SK-N-SH treated with all-trans-retinoic acid at 6 μM for 48 hours (cell line): Measurements from ENCODE around the gene PSAT1.
"Not testable (repeated sequence)": the region's sequence is repeated elsewhere in the genome, so short reads cannot be mapped to it uniquely, and the experiment has no call there.

ENCODE experiments used
- ATAC-seq: fragments of 200-7000 bp; cut with Tn5 transposase; 3 replicates; pipeline ENCODE4 v1.9.1; 2020; ENCODE audit warnings: mild to moderate bottlenecking, moderate library complexity
- ARNTL ChIP-seq: fragments of 450-650 bp; formaldehyde crosslinking; IDR thresholded peaks from 2 replicates; pipeline ENCODE4 v1.5.0; 2020; ENCODE audit warnings: low read depth, mild to moderate bottlenecking, moderate library complexity, borderline replicate concordance
- BACH2 ChIP-seq: fragments of 250-450 bp; sonication (Bioruptor Pico); IDR thresholded peaks from 2 replicates; pipeline ENCODE4 v1.9.0; 2021; ENCODE audit warnings: mild to moderate bottlenecking, borderline replicate concordance
- CSDC2 ChIP-seq: fragments of 250-450 bp; sonication (Bioruptor Pico); IDR thresholded peaks from 2 replicates; pipeline ENCODE4 v1.5.0; 2020; ENCODE audit warnings: mild to moderate bottlenecking, moderate library complexity
- GLIS3 ChIP-seq: fragments of 250-450 bp; sonication (Bioruptor Pico); IDR thresholded peaks from 2 replicates; pipeline ENCODE4 v1.5.0; 2020; ENCODE audit warnings: mild to moderate bottlenecking, moderate library complexity
- ISL1 ChIP-seq: fragments of 250-450 bp; sonication (Bioruptor Pico); IDR thresholded peaks from 2 replicates; pipeline ENCODE4 v2.1.2; 2022; ENCODE audit warnings: mild to moderate bottlenecking, moderate library complexity
- OSR1 ChIP-seq: fragments of 250-450 bp; sonication (Bioruptor Pico); IDR thresholded peaks from 2 replicates; pipeline ENCODE4 v1.8.0; 2022; ENCODE audit warnings: moderate library complexity, mild to moderate bottlenecking, inconsistent platforms
- RARB ChIP-seq: fragments of 250-450 bp; sonication (Bioruptor Pico); IDR thresholded peaks from 2 replicates; pipeline ENCODE4 v1.8.0; 2021; ENCODE audit warnings: mild to moderate bottlenecking, moderate library complexity
- TOX ChIP-seq: fragments of 250-450 bp; sonication (Bioruptor Pico); IDR thresholded peaks from 2 replicates; pipeline ENCODE4 v1.8.0; 2021; ENCODE audit warnings: mild to moderate bottlenecking, moderate library complexity, borderline replicate concordance
- ZC3H10 ChIP-seq: fragments of 250-450 bp; sonication (Bioruptor Pico); IDR thresholded peaks from 2 replicates; pipeline ENCODE4 v1.5.1; 2021; ENCODE audit warnings: mild to moderate bottlenecking, moderate library complexity
- ZFP3 ChIP-seq: fragments of 250-450 bp; sonication (Bioruptor Pico); IDR thresholded peaks from 2 replicates; pipeline ENCODE4 v1.5.0; 2020; ENCODE audit warnings: mild to moderate bottlenecking, moderate library complexity
- ZFP30 ChIP-seq: fragments of 450-650 bp; formaldehyde crosslinking; IDR thresholded peaks from 2 replicates; pipeline ENCODE4 v1.5.0; 2022; ENCODE audit warnings: mild to moderate bottlenecking, moderate library complexity
- ZNF565 ChIP-seq: fragments of 450-650 bp; formaldehyde crosslinking; conservative IDR thresholded peaks from 2 replicates; pipeline ENCODE4 v1.5.0; 2020; ENCODE audit warnings: low read depth, mild to moderate bottlenecking, moderate library complexity
- ZNF70 ChIP-seq: fragments of 450-650 bp; formaldehyde crosslinking; IDR thresholded peaks from 2 replicates; pipeline ENCODE4 v1.5.0; 2020; ENCODE audit warnings: mild to moderate bottlenecking, moderate library complexity
- ZNF8 ChIP-seq: fragments of 450-650 bp; formaldehyde crosslinking; IDR thresholded peaks from 2 replicates; pipeline ENCODE4 v1.5.0; 2020; ENCODE audit warnings: mild to moderate bottlenecking, moderate library complexity
- TF ChIP-seq, protein P1 (sequence below): fragments of 250-450 bp; sonication (Bioruptor Pico); IDR thresholded peaks from 2 replicates; pipeline ENCODE4 v1.5.0; 2020; ENCODE audit warnings: mild to moderate bottlenecking, moderate library complexity
- TF ChIP-seq, protein P2 (sequence below): fragments of 250-450 bp; sonication (Bioruptor Pico); IDR thresholded peaks from 2 replicates; pipeline ENCODE4 v1.5.1; 2021; ENCODE audit warnings: mild to moderate bottlenecking, moderate library complexity
- TF ChIP-seq, protein P3 (sequence below): fragments of 250-450 bp; sonication (Bioruptor Pico); IDR thresholded peaks from 2 replicates; pipeline ENCODE4 v1.5.1; 2020; ENCODE audit warnings: low read depth, mild to moderate bottlenecking, moderate library complexity
- TF ChIP-seq, protein P4 (sequence below): fragments of 250-450 bp; sonication (Bioruptor Pico); IDR thresholded peaks from 2 replicates; pipeline ENCODE4 v1.8.0; 2021; ENCODE audit warnings: low read depth, mild to moderate bottlenecking, moderate library complexity, borderline replicate concordance
- TF ChIP-seq, protein P5 (sequence below): fragments of 250-450 bp; sonication (Bioruptor Pico); IDR thresholded peaks from 2 replicates; pipeline ENCODE4 v1.8.0; 2020; ENCODE audit warnings: mild to moderate bottlenecking, moderate library complexity, borderline replicate concordance

Gene PSAT1

DNA sequence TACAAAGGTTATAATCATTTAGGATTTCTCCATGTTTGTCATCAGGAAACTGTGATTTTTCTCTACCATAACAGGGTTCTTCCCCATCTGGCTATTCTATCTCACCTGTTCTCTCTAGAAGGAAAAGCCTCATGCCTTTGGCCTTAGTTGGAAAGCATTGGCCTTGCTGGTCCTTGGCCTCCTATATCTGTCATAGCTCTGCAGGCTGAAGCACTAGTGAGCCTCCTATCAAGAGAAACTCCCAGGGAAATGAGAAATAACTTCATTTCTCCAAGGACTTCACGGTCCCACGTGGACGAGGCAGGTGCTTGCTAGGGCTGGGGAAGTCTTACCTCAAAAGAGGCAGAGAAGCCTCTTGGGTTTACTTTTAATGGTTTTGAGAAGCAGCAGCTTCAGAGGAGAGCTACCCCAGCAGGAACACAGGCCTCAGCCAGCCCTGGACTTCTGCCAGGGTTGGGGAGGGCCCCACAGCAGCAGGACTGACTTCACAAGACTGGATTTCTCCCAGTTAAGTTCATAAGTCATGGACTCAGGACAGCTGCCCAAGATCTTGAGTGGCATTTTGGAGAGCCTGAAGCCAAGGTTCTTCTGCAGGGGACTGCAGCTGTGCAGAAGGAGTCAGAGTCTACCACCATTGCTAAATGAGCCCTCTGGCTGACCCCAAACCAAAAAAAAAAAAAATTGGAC lies 15.8 kb upstream of the PSAT1 start:
- TF ChIP-seq TOX (CRISPR knock-in tag): no peak
- TF ChIP-seq ISL1 (CRISPR knock-in tag): no peak
- TF ChIP-seq RARB (CRISPR knock-in tag): no peak
- no peak for TF ChIP-seq ZFP30 (CRISPR knock-in tag)
- TF ChIP-seq, protein P1, sequence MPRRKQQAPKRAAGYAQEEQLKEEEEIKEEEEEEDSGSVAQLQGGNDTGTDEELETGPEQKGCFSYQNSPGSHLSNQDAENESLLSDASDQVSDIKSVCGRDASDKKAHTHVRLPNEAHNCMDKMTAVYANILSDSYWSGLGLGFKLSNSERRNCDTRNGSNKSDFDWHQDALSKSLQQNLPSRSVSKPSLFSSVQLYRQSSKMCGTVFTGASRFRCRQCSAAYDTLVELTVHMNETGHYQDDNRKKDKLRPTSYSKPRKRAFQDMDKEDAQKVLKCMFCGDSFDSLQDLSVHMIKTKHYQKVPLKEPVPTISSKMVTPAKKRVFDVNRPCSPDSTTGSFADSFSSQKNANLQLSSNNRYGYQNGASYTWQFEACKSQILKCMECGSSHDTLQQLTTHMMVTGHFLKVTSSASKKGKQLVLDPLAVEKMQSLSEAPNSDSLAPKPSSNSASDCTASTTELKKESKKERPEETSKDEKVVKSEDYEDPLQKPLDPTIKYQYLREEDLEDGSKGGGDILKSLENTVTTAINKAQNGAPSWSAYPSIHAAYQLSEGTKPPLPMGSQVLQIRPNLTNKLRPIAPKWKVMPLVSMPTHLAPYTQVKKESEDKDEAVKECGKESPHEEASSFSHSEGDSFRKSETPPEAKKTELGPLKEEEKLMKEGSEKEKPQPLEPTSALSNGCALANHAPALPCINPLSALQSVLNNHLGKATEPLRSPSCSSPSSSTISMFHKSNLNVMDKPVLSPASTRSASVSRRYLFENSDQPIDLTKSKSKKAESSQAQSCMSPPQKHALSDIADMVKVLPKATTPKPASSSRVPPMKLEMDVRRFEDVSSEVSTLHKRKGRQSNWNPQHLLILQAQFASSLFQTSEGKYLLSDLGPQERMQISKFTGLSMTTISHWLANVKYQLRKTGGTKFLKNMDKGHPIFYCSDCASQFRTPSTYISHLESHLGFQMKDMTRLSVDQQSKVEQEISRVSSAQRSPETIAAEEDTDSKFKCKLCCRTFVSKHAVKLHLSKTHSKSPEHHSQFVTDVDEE (CRISPR knock-in tag): no peak
- no peak for TF ChIP-seq ZC3H10 (CRISPR knock-in tag)
- no peak for TF ChIP-seq ZNF70 (CRISPR knock-in tag)
- no peak for TF ChIP-seq ZFP3 (CRISPR knock-in tag)
- TF ChIP-seq OSR1: no peak
- no peak for TF ChIP-seq ZNF565 (CRISPR knock-in tag)
- TF ChIP-seq, protein P2, sequence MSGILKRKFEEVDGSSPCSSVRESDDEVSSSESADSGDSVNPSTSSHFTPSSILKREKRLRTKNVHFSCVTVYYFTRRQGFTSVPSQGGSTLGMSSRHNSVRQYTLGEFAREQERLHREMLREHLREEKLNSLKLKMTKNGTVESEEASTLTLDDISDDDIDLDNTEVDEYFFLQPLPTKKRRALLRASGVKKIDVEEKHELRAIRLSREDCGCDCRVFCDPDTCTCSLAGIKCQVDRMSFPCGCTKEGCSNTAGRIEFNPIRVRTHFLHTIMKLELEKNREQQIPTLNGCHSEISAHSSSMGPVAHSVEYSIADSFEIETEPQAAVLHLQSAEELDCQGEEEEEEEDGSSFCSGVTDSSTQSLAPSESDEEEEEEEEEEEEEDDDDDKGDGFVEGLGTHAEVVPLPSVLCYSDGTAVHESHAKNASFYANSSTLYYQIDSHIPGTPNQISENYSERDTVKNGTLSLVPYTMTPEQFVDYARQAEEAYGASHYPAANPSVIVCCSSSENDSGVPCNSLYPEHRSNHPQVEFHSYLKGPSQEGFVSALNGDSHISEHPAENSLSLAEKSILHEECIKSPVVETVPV (CRISPR knock-in tag): no peak
- TF ChIP-seq BACH2 (CRISPR knock-in tag): no peak
- TF ChIP-seq, protein P3, sequence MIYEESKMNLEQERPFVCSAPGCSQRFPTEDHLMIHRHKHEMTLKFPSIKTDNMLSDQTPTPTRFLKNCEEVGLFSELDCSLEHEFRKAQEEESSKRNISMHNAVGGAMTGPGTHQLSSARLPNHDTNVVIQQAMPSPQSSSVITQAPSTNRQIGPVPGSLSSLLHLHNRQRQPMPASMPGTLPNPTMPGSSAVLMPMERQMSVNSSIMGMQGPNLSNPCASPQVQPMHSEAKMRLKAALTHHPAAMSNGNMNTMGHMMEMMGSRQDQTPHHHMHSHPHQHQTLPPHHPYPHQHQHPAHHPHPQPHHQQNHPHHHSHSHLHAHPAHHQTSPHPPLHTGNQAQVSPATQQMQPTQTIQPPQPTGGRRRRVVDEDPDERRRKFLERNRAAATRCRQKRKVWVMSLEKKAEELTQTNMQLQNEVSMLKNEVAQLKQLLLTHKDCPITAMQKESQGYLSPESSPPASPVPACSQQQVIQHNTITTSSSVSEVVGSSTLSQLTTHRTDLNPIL (CRISPR knock-in tag): no peak
- no peak for TF ChIP-seq ARNTL (CRISPR knock-in tag)
- no peak for TF ChIP-seq CSDC2 (CRISPR knock-in tag)
- ATAC-seq: peak; percentile 75

DNA sequence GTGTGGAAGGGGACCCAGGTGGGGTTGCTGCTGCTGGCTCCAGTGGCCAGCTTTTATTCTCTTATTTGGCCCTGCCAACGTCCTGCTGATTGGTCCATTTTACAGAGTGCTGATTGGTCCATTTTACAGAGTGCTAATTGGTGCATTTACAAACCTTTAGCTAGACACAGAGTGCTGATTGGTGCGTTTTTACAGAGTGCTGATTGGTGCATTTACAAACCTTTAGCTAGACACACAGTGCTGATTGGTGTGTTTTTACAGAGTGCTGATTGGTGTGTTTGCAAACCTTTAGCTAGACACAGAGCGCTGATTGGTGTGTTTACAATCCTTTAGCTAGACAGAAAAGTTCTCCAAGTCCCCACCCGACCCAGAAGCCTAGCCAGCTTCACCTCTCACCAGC lies 12.7 kb upstream of the PSAT1 start:
- not testable (repeated sequence) for ATAC-seq

DNA sequence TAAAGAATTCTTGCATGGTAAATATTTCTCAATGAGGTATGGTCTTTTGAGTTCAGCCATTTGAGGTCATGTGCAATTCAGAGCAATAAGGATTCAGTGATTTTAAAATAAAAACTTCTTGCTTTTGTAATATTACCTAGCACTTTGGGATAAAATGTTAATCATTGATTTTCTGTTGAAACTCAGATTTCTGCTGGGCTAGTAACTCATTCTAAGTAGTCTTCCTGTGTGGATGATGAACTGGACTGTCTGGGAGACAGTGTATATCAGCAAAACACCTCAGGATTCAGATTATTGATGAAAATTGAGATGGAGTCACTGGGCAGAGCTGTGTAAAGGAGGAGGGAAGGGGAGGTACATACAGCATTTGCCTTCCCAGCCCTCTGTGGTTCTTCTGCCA lies 10.8 kb upstream of the PSAT1 start:
- ATAC-seq: no peak
- TF ChIP-seq ISL1 (CRISPR knock-in tag) (no peak), ZC3H10 (CRISPR knock-in tag) (no peak), GLIS3 (CRISPR knock-in tag) (no peak)

DNA sequence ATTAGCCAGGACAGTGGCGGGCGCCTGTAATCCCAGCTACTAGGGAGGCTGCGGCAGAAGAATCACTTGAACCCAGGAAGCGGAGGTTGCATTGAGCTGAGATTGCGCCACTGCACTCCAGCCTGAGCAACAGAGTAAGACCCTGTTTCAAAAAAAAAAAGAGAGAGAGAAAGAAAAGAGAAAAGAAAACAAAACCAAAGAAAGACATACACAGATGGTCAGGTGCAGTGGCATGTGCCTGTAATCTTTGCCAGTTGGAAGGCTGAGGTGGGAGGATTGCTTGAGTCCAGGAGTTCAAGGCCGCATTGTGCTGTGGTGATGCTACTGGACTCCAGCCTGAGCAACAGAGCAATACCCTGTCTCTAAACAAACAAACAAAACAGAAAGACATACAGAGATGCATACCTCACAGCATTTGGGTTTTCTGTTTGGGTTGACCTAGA lies 10.0 kb upstream of the PSAT1 start:
- no peak for ATAC-seq
- TF ChIP-seq ZFP3 (CRISPR knock-in tag): no peak
- TF ChIP-seq, protein P4, sequence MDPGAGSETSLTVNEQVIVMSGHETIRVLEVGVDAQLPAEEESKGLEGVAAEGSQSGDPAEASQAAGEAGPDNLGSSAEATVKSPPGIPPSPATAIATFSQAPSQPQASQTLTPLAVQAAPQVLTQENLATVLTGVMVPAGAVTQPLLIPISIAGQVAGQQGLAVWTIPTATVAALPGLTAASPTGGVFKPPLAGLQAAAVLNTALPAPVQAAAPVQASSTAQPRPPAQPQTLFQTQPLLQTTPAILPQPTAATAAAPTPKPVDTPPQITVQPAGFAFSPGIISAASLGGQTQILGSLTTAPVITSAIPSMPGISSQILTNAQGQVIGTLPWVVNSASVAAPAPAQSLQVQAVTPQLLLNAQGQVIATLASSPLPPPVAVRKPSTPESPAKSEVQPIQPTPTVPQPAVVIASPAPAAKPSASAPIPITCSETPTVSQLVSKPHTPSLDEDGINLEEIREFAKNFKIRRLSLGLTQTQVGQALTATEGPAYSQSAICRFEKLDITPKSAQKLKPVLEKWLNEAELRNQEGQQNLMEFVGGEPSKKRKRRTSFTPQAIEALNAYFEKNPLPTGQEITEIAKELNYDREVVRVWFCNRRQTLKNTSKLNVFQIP: no peak
- TF ChIP-seq, protein P1 (CRISPR knock-in tag): no peak
- TF ChIP-seq, protein P5, sequence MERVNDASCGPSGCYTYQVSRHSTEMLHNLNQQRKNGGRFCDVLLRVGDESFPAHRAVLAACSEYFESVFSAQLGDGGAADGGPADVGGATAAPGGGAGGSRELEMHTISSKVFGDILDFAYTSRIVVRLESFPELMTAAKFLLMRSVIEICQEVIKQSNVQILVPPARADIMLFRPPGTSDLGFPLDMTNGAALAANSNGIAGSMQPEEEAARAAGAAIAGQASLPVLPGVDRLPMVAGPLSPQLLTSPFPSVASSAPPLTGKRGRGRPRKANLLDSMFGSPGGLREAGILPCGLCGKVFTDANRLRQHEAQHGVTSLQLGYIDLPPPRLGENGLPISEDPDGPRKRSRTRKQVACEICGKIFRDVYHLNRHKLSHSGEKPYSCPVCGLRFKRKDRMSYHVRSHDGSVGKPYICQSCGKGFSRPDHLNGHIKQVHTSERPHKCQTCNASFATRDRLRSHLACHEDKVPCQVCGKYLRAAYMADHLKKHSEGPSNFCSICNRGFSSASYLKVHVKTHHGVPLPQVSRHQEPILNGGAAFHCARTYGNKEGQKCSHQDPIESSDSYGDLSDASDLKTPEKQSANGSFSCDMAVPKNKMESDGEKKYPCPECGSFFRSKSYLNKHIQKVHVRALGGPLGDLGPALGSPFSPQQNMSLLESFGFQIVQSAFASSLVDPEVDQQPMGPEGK: no peak
- TF ChIP-seq, protein P3 (CRISPR knock-in tag): no peak
- TF ChIP-seq, protein P2 (CRISPR knock-in tag): no peak
- no peak for TF ChIP-seq CSDC2 (CRISPR knock-in tag)
- no peak for TF ChIP-seq ZNF8
- no peak for TF ChIP-seq OSR1
- no peak for TF ChIP-seq RARB (CRISPR knock-in tag)
- TF ChIP-seq, all 23 proteins: peak for 0
